Effector memory CD8-positive, alpha-beta T cell (primary cell): Measurements from ENCODE around the gene CRYGB.
A peak's percentile ranks its signal among the peaks of the same experiment; 100 is the strongest.

Experiments
- ATAC-seq: fragments of 150-1000 bp; cut with Tn5 transposase; replicated peaks from 2 replicates; pipeline ENCODE4 v1.10.0; 2021; ENCODE audit warnings: mild to moderate bottlenecking, moderate library complexity
- DNase-seq, 3 experiments: peaks; one replicate each; pipeline ENCODE4 v3.0.0; 2021
- H3K27ac Mint-ChIP-seq, 2 donors: one replicate each; pipeline ENCODE4 v1.8.0; 2022; ENCODE audit warnings: mild to moderate bottlenecking in 2 of 2, mixed read lengths in 2 of 2, moderate library complexity in 2 of 2
- H3K27me3 Mint-ChIP-seq, 2 donors: one replicate each; pipeline ENCODE4 v1.8.0; 2022; ENCODE audit warnings: mixed read lengths in 2 of 2
- H3K36me3 Mint-ChIP-seq: one replicate; pipeline ENCODE4 v1.8.0; 2022; ENCODE audit warnings: mild to moderate bottlenecking, moderate library complexity, mixed read lengths; ENCODE audit not compliant: insufficient read depth
- H3K4me1 Mint-ChIP-seq, 2 donors: one replicate each; pipeline ENCODE4 v1.8.0; 2022; ENCODE audit warnings: low read depth in 2 of 2, mixed read lengths in 2 of 2
- H3K4me3 Mint-ChIP-seq, 2 donors: one replicate each; pipeline ENCODE4 v1.8.0; 2022; ENCODE audit warnings: mild to moderate bottlenecking in 2 of 2, mixed read lengths in 2 of 2, moderate library complexity in 2 of 2
- H3K9me3 Mint-ChIP-seq, 2 donors: one replicate each; pipeline ENCODE4 v1.8.0; 2022; ENCODE audit warnings: mixed read lengths in 2 of 2

CRYGB gene

GRCh38 chr2:208175069-208175839 lies 29.3 kb upstream of the CRYGB start:
- DNase-seq (peak; percentile 43 to 58 (median 46)), ATAC-seq (peak; percentile 91)
- Mint-ChIP-seq H3K4me3 (no peak overlapping the region), H3K27ac (no peak overlapping the region), H3K4me1 (peaks cover 0 to 4% of the 10 kb centered on the region in 2 donors), H3K27me3 (peaks cover 15 to 37% of the 10 kb centered on the region in 2 donors), H3K9me3 (no peaks in the 10 kb centered on the region), H3K36me3 (no peaks in the 10 kb centered on the region)

DNA sequence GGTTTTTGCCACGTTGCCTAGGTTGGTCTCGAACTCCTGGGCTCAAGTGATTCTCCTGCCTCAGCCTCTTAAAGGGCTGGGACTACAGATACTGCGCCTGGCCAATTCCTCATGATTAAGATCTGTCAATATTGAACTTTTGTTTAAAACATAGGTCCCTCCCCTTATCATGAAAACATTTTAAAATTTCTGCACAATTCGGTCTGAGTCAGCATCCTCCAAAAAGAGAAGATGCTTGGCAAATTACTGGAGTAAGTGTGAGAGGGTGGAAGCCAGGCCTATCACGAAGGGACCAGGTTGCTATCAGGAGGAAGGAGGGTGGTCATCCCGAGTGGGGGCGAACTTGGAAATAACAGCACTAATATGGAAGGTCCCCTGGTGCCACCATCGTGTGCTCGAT lies 28.2 kb upstream of the CRYGB start:
- Mint-ChIP-seq H3K36me3 (no peaks in the 10 kb centered on the region), H3K27me3 (peaks cover 20 to 34% of the 10 kb centered on the region in 2 donors), H3K4me1 (peaks cover 0 to 4% of the 10 kb centered on the region in 2 donors), H3K4me3 (no peak overlapping the region), H3K9me3 (no peaks in the 10 kb centered on the region), H3K27ac (peak overlapping the region in 1 of 2 donors; percentile 38)
- no peak for DNase-seq
- ATAC-seq = no peak

- H3K4me3 Mint-ChIP-seq = no peak overlapping the region
- H3K4me1 Mint-ChIP-seq = peaks cover 0 to 4% of the 10 kb centered on the region in 2 donors
- DNase-seq = no peak
- peaks cover 20 to 35% of the 10 kb centered on the region in 2 donors for H3K27me3 Mint-ChIP-seq
- H3K27ac Mint-ChIP-seq = no peak overlapping the region
- H3K36me3 Mint-ChIP-seq = no peaks in the 10 kb centered on the region
- no peaks in the 10 kb centered on the region for H3K9me3 Mint-ChIP-seq
- ATAC-seq = no peak
These were observed 26.2 kb upstream of the CRYGB start for GRCh38 chr2:208172125-208172524.

- Mint-ChIP-seq H3K27ac (no peak overlapping the region), H3K4me1 (no peaks in the 10 kb centered on the region), H3K36me3 (no peaks in the 10 kb centered on the region), H3K9me3 (no peaks in the 10 kb centered on the region), H3K4me3 (no peak overlapping the region), H3K27me3 (peaks cover 13 to 27% of the 10 kb centered on the region in 2 donors)
- DNase-seq (no peak), ATAC-seq (no peak)
These were observed 19.2 kb upstream of the CRYGB start for GRCh38 chr2:208164951-208165755.

DNA sequence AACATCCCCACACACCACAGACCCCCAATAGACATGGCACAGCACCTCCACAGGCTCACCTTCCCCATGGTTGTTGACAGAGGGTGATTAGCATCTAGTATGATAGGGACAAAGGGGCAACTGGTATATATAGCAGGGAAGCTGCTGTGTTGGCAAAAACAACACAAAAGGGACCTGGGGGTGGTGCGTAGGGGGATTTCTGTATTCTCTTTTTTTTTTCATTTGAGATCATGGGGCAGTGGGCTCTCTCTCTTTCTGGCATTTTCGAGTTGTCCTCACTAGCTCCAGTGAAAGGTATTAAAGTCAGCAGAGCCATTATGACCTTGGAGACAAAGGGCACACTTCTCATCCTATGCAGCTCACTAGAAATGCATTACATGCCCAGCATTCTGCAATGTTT lies 17.5 kb upstream of the CRYGB start, which contains the start of gene CRYGA:
Gene CRYGA (minus strand): TSS at position 101 of the 400 bp plus-strand sequence. CDS start 33 bp downstream, at position 68.
- Mint-ChIP-seq H3K27ac (no peak within 1 kb of the TSS), H3K4me1 (no peaks in the 10 kb centered on the region), H3K27me3 (peaks cover 8 to 22% of the 10 kb centered on the region in 2 donors), H3K36me3 (no peaks in the 10 kb centered on the region), H3K9me3 (no peaks in the 10 kb centered on the region), H3K4me3 (no peak within 1 kb of the TSS)
- no peak for ATAC-seq
- no peak for DNase-seq

GRCh38 chr2:208156439-208156838 lies 10.5 kb upstream of the CRYGB start:
- H3K36me3 Mint-ChIP-seq = peaks cover 3% of the 10 kb centered on the region
- no peaks in the 10 kb centered on the region for H3K9me3 Mint-ChIP-seq
- ATAC-seq (no peak), DNase-seq (no peak)
- no peaks in the 10 kb centered on the region for H3K4me1 Mint-ChIP-seq
- H3K27me3 Mint-ChIP-seq = no peaks in the 10 kb centered on the region
- H3K27ac Mint-ChIP-seq = no peak overlapping the region
- no peak overlapping the region for H3K4me3 Mint-ChIP-seq

DNA sequence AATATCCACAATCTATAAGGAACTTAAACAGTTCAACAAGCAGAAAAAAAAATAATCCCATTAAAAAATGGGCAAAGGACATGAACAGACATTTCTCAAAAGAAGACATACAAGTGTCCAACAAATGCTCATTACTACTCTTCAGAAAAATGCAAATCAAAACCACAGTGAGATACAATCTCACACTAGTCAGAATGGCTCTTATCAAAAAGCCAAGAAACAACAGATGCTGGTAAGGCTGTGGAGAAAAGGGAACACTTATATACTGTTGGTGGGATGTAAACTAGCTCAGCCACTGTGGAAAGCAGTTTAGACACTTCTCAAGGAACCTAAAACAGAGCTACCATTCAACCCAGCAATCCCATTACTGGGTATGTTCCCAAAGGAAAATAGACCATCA lies 7.2 kb upstream of the CRYGB start:
- Mint-ChIP-seq H3K9me3 (no peaks in the 10 kb centered on the region), H3K4me1 (no peaks in the 10 kb centered on the region), H3K4me3 (no peak overlapping the region), H3K27me3 (peaks cover 0 to 5% of the 10 kb centered on the region in 2 donors), H3K36me3 (peaks cover 3% of the 10 kb centered on the region), H3K27ac (no peak overlapping the region)
- DNase-seq = no peak
- no peak for ATAC-seq

- Mint-ChIP-seq H3K4me1 (no peaks in the 10 kb centered on the region), H3K27ac (no peak overlapping the region), H3K9me3 (no peaks in the 10 kb centered on the region), H3K27me3 (peaks cover 10 to 26% of the 10 kb centered on the region in 2 donors), H3K4me3 (no peak overlapping the region), H3K36me3 (peaks cover 3% of the 10 kb centered on the region)
- ATAC-seq = no peak
- DNase-seq = no peak
These were observed 5.0 kb upstream of the CRYGB start for GRCh38 chr2:208150956-208151355.

DNA sequence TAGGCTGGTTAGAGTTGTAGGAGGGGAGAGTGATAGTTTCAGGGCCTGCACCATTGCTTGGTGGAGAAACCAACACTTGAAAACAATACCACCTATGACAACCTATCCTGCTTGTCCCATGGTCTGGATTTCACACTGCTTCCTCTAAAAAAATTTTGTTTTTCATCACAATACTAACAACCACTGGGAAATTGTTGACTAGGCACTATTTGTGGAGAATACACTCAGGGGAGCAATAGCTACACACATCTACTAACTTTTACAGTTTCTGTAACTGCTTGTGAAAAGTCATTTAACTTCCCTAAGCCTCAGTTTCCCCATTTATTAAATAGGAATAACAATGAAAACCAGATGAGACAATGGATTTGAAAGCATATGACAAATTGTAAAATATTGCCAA lies 4.1 kb upstream of the CRYGB start:
- peaks cover 10 to 29% of the 10 kb centered on the region in 2 donors for H3K27me3 Mint-ChIP-seq
- no peak overlapping the region for H3K27ac Mint-ChIP-seq
- DNase-seq = no peak
- H3K9me3 Mint-ChIP-seq = no peaks in the 10 kb centered on the region
- no peaks in the 10 kb centered on the region for H3K4me1 Mint-ChIP-seq
- no peak for ATAC-seq
- H3K36me3 Mint-ChIP-seq = peaks cover 3% of the 10 kb centered on the region
- no peak overlapping the region for H3K4me3 Mint-ChIP-seq

DNA sequence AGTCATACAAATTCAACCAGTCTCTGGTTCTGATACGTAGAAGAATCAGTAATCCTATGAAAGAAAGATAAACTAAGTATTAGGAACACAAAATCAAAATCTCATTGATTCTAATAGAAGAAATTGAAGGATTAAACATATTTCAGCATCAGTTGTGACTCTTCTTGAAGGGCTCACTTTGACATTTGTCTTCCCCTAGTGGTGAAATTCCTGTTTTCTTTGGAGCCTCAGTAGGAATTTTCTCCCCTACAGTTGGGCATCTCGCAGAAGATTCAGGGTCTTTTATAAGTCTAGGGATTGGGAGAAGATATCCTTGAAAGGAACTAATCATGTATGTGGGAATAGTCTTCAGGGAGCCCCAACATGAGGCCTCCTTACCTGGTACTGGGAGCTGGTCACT lies 2.8 kb upstream of the CRYGB start:
- Mint-ChIP-seq H3K4me1 (no peaks in the 10 kb centered on the region), H3K4me3 (no peak overlapping the region), H3K27me3 (peaks cover 10 to 29% of the 10 kb centered on the region in 2 donors), H3K36me3 (no peaks in the 10 kb centered on the region), H3K9me3 (no peaks in the 10 kb centered on the region), H3K27ac (no peak overlapping the region)
- ATAC-seq = no peak
- DNase-seq = no peak

GRCh38 chr2:208147759-208148158 lies 1.8 kb upstream of the CRYGB start:
- no peaks in the 10 kb centered on the region for H3K9me3 Mint-ChIP-seq
- no peak overlapping the region for H3K27ac Mint-ChIP-seq
- ATAC-seq (no peak), DNase-seq (no peak)
- no peaks in the 10 kb centered on the region for H3K4me1 Mint-ChIP-seq
- H3K36me3 Mint-ChIP-seq = no peaks in the 10 kb centered on the region
- no peak overlapping the region for H3K4me3 Mint-ChIP-seq
- peaks cover 10 to 29% of the 10 kb centered on the region in 2 donors for H3K27me3 Mint-ChIP-seq

DNA sequence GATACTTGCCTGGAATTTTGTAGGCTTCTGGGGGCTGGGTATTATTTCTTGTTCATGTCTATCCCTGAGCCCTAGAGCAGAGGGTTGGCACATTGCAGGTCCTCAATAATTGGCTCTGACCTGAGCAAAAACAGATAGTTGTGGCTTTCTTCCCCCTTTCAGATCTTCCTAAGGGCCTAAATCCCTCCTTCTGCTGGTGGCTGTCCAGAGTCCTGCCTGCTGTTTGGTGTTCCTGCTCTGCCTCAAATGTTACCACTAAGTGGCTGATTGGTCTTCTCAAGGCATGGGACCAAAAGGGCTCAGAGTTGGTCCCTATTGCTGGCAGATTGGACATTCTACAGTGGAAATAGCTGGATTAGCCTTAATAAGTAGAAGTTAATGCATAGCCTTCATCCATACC lies 1.1 kb upstream of the CRYGB start:
- H3K36me3 Mint-ChIP-seq = no peaks in the 10 kb centered on the region
- no peak overlapping the region for H3K4me3 Mint-ChIP-seq
- DNase-seq = no peak

DNA sequence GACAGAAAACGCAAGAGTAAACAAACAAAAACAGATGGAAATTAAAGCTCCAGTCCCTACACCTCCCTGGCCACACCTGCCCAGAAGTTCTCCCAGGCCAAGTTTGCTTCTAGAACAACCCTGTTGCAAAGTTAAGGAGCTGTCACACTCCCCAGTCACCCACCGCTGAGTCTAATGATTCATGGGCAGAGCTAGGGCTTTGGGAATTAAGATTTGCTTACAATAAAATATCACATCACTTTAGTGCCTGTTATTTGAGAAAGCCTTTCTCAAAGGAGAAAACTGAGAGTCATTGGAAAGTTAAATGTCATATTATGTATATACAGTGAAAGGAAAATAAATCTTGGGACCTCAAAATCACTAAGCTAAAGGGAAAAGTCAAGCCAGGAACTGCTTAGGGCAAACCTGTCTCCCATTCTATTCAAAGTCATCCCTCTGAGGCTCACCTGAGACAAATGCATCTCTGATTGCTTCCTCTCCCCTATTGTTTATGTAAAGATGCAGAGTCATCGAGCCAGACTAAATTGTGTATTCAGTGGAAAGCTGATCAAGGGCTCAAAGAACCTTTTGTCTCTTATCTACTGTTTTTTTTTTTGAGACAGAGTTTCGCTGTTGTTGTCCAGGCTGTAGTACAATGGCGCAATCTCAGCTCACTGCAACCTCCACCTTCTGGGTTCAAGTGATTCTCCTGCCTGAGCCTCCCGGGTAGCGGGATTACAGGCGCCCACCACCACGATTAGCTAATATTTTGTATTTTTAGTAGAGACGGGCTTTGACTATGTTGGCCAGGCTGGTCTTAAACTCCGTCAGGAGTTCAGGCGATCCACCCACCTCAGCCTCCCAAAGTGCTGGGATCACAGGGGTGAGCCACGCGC lies 2.8 kb downstream of the CRYGB start:
- DNase-seq (no peak), ATAC-seq (no peak)
- Mint-ChIP-seq H3K9me3 (no peaks in the 10 kb centered on the region), H3K36me3 (no peaks in the 10 kb centered on the region), H3K4me1 (no peaks in the 10 kb centered on the region), H3K4me3 (no peak overlapping the region), H3K27me3 (peaks cover 10 to 23% of the 10 kb centered on the region in 2 donors), H3K27ac (no peak overlapping the region)

More for the DNA sequence above, 1.1 kb upstream of the CRYGB start:
- ATAC-seq = no peak
- Mint-ChIP-seq H3K9me3 (no peaks in the 10 kb centered on the region), H3K27me3 (peaks cover 10 to 29% of the 10 kb centered on the region in 2 donors), H3K4me1 (no peaks in the 10 kb centered on the region), H3K27ac (no peak overlapping the region)
